HG03025 (cell line): ENCODE results near the gene RALBP1.

Experiments
- ATAC-seq: cut with Tn5 transposase; IDR thresholded peaks from one replicate; pipeline ENCODE4 v1.9.1; 2021; ENCODE audit warnings: mild to moderate bottlenecking, moderate library complexity; ENCODE audit not compliant: unreplicated experiment, low FRiP score

Gene RALBP1

GRCh38 chr18:9578306-9578705 lies 103.0 kb downstream of the RALBP1 start:
- no peak for ATAC-seq

- ATAC-seq = no peak
These were observed 106.4 kb downstream of the RALBP1 start for GRCh38 chr18:9581667-9582066.

DNA sequence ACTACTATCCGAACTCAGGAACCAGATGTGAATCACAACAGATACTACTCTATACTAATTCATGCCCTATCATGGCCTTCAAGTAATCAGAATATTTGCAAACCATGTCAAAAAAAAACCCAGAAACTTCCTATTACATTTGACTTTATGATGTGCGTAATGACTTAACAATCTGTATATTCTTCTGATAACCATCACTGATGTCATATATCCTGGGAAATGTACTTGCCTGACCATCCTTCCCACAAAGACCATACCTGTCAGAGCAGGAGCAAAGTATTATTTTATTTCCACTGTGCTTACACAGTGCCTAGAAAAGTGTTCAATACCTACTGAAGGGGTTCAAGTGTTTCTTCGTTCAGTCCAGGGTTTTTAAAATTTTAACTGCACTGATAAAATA lies 111.5 kb downstream of the RALBP1 start:
- ATAC-seq = no peak
